Aortic smooth muscle cell (primary cell): Measurements from ENCODE around the gene FFAR4. TPM values are rescaled to one million over a fixed set of nuclear protein-coding genes. Genes with fewer than 3 reads are reported as not detected.

Source experiments
- total RNA-seq: library from RNA; depleted of rRNA; stranded (reverse); fragments of >200 nt; gene quantifications from 2 replicates; pipeline ENCODE4 v1.2.3, GENCODE V29; 2014

The FFAR4 gene
- total RNA-seq = not detected in 2 replicates

DNA sequence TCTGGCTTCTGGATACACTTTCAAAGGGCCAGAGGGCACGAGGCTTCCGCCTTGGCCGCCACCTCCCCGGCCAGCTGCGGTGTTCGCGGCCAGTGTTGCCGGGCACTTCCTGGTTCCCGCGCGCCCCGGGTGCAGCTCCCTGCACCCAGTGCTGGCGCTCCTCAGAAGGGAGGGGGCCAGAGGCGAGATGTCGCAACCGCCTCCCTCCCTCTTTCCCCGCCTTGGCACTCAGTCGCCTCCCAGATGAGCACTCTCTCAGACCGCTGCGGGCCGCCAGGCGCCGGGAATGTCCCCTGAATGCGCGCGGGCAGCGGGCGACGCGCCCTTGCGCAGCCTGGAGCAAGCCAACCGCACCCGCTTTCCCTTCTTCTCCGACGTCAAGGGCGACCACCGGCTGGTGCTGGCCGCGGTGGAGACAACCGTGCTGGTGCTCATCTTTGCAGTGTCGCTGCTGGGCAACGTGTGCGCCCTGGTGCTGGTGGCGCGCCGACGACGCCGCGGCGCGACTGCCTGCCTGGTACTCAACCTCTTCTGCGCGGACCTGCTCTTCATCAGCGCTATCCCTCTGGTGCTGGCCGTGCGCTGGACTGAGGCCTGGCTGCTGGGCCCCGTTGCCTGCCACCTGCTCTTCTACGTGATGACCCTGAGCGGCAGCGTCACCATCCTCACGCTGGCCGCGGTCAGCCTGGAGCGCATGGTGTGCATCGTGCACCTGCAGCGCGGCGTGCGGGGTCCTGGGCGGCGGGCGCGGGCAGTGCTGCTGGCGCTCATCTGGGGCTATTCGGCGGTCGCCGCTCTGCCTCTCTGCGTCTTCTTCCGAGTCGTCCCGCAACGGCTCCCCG is at the start of gene FFAR4:
Gene FFAR4 (plus strand): TSS at position 231 of the 842 bp plus-strand sequence. CDS start 56 bp downstream, at position 287.

GRCh38 chr10:93601146-93601773 is 34.8 kb downstream of the FFAR4 start, which contains the start of gene RBP4:
TSS of gene RBP4 (minus strand) at chr10:93601235. CDS start at chr10:93601028, 207 bp downstream.

DNA sequence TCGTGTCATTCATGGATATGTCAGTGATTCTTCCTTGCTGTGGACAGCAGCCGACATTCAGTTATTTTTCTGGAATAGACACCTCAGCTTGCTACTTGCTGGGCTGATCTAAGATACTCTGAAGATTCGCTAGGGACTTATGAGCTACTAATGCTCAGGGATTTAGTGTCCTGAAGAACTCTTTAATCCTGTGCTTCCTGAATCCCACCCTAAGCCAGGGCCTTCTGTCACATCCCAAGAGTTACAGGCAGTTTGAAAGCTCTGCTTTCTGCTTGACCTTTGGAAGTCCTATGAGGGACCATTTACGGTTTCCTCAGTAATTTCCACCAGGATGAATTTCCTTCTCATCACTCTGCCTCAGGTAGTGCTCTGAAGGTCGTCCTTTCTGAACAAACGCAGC is 45.8 kb downstream of the FFAR4 start, which contains the start of gene PDE6C:
Gene PDE6C (plus strand): TSS at position 227 of the 400 bp plus-strand sequence. CDS start 189 bp downstream, outside the sequence.

Other genes starting within 250 kb of the FFAR4 start
- gene MYOF, start 84.3 kb upstream of the FFAR4 start, total RNA-seq = 316 and 340 TPM in 2 replicates
- gene CEP55, start 70.1 kb upstream of the FFAR4 start, total RNA-seq = 32.0 and 48.1 TPM in 2 replicates
- gene RBP4, start 34.6 kb downstream of the FFAR4 start, total RNA-seq = 0.06 TPM in 1 of 2 replicates, not detected in the other
- not detected in 2 replicates for gene PDE6C, start 45.9 kb downstream of the FFAR4 start, total RNA-seq
- gene FRA10AC1, start 135.9 kb downstream of the FFAR4 start, total RNA-seq = 4.9 and 7.0 TPM in 2 replicates
- gene LGI1, start 191.3 kb downstream of the FFAR4 start, total RNA-seq = 0.12 and 0.26 TPM in 2 replicates